ENCODE results near the gene SLC24A4. TPM values are rescaled to one million over a fixed set of nuclear protein-coding genes. Genes with fewer than 3 reads are reported as not detected.

SLC24A4 gene
- polyA plus RNA-seq, 4 donors, result 0.20 to 0.37 (median 0.27) TPM

DNA sequence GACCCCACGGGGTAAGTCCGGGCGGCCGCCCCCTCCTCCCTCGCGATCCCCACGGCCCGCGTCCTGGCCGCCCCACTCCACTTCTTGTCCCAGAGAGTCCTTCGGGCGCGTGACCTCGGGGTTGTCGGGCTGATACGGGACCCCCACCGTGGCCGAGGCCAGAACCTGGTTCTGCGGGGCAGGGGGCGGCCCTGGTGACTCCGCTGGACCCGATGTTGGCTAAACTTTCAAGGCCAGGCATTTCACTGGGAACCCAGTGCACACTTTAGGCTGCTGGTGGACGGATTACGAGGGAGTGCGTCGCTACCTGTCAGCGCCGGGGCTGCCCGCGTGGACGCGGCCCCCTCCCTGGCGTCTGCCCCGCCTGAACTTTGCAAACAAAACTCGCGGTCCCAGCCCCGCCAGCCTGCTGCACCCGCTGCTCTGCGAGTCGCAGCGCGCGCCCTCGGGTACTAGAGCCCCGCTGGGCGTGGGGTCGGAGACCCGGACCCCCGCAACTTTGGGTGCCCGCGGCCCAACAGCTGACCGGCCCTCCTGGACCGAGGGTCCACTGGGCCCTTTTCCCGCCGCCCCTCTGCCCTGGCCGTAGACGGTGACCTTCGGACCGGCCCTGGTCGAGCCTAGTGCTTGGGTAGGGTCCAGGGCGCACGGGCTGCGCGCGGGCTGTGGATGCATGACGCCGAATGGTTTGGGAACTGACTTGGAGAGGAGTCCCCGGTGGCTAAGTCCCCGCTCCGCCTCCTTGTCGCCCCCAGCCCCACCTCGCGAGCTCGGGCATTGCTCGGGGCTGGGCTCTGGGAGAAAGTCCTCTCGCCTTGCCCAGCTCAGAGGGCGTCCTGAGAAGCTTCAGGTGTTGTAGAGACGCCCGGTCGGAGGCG is 191.2 kb downstream of the SLC24A4 start:
- no peak for DNase-seq (ENCODE audit: low read depth in 4 of 4, low spot score in 2 of 4)

DNA sequence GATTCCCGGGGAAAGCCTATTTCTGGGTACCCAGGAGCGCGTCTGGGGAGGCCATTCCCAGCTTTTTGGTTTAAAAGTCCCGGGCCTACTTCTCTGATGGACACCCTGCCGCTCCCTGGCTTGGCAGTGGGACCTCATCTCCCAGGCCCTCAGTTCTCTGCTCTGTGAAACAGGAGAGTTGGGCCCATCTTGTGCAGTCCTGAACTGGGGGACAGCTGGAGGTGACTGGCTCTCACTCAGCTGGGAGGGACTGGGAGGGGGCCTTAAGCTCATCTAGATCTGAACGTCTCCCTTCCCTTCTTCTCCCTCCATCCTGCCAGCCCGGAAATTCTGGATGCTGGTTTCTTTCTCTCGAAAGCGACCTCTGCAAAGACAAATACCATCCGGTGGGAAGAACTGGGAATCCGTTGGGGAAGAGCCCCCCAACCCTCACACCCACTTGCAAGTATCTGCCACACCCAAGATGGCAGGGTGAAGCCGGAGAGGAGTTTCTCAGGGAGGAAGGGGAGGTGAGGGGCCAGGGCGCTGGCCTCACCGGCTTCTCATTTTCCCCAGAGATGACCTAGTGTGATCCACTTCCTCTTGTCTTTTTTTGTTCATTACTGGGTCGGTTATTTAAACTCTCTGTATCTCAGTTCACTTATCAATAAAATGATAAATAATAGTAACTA is 192.0 kb downstream of the SLC24A4 start:
- no peak for DNase-seq (ENCODE audit: low read depth in 4 of 4, low spot score in 2 of 4)

DNA sequence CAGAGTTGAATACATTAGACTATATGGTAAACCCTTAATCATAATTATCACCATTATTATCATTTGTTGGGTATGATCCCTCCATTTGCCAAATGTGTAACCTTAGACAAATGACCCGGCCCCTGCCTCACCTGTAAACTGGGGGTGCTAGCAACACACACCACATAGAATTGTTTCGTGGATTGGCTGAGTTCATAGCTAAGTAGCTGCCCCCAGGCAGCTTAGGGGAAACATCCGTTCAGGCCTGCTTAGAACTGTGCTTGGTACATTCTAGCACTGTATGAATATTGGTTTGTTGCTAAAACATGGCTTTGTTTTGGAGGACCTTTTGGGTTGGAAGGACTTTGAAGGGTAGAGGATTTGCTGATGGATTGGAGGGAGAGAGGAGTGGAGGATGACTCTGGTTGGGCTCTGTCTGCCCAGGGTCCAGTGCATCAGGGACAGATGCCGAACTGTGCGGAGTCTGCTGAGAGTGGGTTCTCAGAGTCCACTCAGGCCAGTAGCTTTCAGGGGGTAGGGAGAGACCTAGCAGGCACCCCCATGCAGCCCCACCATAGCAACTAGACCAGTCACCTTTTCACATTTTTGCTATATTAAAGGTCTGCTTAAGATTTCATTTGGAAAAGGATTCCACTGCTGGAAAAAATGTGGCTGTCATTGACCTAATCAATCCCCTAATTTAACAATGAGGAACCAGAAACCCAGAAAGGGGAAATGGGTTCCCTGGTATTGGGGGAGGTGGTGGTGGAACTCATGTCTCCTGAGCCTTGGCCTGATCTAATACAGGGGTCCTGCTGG is 192.8 kb downstream of the SLC24A4 start:
- DNase-seq (ENCODE audit: low read depth in 4 of 4, low spot score in 2 of 4), result no peak

DNA sequence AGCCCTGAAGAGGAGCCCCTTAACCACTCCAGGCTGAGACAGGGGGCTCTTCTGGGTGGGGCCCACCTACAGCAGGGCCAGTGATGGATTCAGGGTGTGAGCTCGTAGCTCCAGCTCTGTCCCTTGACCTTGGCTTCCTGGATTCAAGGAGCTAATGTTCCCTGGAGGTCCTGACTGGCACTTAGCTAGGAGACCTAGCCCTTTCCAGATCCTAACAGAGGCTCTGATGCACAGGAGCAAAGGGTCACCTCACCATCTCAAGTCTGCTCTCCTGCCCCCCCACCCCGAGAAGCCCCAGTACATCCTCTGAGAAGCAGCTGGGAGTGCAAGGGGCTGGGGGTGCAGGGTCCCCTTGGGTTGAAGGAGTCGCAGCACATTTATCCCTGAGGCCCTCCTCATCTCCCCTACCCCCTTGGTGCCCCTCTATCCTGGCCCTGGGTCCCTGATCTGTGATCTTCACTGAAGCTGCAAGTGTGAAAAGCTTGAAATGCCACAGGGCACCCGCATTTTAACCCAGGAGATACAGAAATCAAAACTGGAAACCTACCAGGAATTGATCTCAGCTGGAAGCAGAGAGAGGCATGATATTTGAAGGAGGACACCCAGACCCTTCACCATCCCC is 193.5 kb downstream of the SLC24A4 start:
- no peak for DNase-seq (ENCODE audit: low read depth in 4 of 4, low spot score in 2 of 4)

DNA sequence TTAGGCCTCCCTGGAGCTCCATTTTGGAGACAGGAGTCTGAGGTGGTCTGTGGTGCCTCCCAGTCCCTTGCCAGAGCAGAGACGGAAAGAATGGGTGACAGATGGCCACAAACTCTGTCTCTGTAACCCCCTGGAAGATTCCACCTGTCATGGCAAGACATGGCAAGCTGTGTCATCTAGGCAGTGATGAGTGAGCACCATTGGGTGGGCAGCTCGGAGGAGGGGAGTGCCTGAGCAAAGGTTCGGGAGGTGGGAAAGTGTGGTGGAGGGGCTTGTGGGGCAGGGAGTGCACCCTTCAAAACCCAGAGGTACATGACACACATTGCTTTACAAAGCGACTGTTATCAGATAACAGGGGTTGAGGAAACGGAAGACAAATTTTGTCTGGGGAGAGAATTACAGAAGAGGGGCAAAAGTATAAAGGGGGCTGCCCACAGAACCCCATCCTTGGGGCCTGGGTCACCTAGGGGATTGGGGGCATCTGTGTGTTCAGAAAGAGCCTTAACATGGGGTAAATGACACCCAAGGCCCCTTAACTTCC is 194.1 kb downstream of the SLC24A4 start:
- DNase-seq (ENCODE audit: low read depth in 4 of 4, low spot score in 2 of 4), result no peak

DNA sequence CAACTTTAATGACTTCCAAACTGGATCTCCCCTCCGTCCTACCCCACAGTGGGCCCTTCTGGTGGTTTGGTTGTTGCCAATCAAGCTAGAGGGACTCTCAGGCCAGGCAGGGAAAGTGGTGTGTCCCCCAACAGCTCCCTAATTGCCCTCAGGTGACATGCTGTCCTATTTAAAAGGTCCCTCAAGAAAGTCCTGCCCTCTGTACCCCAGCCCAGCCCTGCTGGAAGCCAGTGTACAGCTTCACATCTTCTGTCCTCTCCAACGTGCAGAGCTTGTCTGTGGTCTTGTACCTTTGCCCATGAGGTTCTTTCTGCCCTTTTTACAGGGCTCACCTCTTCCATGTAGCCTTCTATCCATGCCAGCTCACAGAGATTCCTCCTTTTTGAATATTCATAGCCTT is 194.8 kb downstream of the SLC24A4 start:
- DNase-seq (ENCODE audit: low read depth in 4 of 4, low spot score in 2 of 4), result no peak

DNA sequence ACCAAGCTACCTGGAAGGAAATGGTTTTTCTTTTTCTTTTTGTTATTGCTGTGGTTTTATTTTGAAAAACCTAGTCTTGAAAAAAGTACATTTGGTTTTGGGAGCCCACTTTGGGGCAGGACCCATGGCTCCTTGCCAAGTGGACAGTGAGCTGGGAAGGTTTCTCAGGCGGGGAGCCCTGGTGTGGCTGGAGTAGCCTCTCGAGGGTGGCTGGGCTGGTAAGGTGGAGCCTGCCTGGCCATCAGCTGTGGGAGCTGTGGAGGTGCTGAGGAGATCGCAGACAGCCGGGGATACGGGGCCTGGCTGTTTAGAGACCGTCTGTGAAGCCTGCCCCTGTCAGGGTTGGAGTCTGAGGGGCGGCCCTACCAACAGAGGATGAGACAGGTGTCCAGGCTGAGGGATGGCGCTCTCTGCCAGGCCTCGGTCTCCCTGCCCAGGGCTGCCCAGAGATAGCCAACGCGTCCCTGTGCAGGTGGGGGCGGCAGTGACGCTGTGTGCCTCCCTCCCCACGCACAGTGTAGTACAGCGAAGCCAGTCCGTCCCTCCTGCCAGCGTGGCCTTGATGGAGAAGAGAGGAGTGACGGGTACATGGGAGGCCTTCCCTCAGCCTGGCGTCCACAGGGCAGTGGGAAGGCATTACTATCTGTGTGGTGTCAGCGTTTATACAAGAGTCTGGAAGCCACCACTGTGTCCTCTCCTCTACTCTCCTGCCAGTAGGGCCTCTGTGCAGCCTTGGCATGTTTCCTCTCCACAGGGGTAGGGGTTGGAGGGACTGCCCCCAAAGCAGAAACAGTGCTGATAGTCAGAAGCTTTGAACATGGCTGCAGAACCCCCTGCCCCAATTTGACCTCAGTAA is 196.5 kb downstream of the SLC24A4 start:
- DNase-seq (ENCODE audit: low read depth in 4 of 4, low spot score in 2 of 4), result no peak

DNA sequence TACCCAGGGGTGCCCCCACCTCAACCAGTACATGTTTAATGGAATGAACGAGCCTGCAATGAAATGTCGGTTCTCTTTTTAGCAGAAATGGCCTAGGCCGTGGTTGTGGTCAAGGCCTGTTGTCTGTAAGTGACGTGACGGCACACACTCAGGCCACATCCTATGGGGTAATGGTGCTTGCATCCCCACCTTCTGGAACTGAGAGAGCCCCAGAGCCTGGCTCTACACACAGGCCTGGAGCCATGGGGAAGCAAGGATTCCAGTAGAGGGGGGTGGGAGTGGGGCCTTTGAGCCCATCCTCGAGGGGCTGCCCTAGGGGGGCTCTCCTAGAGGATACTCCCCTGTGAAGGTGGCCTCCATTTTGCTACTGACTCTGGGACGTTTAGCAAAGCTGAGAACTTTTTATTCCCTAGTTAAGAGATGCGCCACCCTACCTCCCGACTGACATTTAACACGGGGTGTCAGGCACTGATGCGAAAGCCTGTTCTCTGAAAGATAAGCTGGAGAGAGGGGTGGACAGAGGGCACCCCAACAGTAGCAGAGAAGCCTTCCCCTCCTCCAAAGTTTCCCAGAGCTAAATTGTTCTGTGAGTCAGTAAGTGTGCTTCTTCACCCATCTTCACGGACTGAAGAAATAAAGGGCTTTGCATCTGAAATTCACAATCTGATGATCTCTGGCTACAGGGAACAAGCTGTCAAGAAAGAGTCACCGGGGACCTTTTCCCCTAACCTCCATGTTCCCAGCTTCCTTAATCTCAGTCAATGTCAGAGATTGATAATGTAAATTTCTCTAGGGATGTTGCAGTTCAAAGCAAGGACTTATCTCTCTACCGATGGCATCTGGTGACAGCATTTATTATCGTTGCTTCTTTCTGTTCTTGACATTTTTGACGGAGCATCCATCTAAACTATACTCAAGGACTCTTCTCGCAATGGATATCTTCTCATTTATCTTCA is 197.4 kb downstream of the SLC24A4 start:
- DNase-seq (ENCODE audit: low read depth in 4 of 4, low spot score in 2 of 4), result no peak

DNA sequence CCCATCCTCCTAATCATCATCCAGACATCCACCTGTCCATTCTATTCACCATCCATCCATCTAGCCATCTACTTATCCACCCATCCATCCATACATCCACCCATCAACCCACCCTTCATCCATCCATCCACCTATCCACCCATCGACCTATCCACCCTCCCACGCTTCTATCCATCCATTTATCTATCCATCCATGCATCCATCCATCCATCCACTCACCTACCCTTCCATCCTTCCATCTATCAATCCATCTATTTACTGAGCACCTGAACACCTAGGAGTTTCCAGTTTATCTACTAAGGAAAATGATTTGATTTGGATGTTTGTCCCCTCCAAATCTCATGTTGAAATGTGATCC is 198.1 kb downstream of the SLC24A4 start:
- no peak for DNase-seq (ENCODE audit: low read depth in 4 of 4, low spot score in 2 of 4)

DNA sequence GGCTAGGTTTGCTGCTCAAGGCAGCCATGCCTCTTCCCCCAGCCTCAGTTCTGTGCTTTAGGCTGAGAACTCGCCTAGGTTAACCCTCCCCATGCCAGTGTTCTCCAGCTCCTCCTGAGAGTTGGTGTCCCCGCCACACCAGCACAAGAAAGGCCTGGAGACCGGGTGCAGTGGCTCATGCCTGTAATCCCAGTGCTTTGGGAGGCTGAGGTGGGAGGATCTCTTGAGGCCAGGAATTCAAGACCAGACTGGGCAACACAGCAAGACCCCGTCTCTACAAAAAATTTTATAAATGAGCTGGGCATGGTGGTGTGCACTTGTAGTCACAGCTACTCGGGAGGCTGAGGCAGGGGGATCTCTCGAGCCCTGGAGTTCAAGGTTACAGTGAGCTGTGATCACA is 200.8 kb downstream of the SLC24A4 start:
- no peak for DNase-seq (ENCODE audit: low read depth in 4 of 4, low spot score in 2 of 4)

DNA sequence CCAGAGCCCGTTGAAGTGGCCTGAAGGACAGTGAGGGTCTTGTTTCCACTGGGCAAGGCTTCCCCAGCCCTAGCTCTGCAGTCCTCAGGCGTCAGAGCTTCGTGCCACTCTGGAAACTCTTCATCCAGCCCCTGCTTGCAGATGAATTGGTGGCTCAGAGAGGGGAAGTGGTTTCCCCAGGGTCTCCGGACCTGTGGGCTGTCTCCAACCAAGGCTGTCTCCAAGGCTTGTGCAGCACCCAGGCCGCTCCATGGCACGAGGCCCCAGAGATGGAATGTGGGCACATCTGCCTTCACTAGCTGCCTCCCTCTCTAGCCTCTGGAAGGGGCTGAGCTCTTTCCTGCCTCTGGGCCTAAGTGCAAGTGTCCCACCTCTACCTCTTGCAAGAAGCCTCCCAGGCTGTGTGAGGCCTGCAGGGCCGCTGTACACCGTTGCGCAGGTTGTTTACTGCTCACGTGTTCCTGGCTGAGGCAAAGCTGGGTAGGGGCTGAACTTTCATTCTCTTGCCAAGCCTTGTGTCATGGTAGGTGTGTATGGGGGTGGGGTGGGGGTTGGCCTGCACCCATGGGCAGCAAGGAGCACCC is 201.7 kb downstream of the SLC24A4 start:
- DNase-seq (ENCODE audit: low read depth in 4 of 4, low spot score in 2 of 4), result no peak

DNA sequence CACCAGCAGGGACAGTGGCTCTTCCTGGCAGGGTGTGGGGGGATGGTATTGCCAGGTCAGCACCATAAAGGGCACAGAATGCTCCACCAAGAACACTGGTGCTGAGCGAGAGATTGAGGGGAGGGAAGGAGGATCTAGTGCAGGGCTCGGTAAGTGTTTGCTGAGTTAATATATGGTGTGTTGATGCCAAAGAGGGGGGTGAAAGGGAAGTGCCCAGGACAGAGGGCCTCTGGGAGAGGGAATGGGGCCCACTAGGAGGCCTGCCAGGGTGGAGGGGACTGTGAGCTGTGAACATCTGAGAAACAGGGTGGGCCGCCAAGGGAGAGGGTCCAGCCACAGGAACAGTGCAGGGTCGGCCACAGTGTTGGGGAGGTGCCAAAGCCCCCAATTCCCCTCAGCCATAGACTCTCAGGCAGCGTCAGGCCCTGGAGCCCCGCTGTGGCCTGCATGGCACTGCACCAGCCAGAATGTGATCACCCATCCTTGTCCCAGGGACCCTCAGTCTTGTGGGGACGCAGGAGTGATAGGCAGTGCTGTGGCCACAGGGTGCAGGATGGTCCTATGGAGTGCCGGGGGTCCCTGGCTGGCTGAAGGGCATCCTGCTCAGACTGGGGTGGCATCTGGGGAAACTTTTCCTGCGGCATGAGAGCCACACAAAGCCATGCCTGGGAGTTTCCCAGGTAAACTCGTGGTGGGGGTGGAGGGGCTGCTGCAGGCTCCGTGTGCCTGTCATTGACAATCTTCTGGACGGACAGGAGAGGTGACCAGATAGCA is 202.5 kb downstream of the SLC24A4 start:
- DNase-seq (ENCODE audit: low read depth in 4 of 4, low spot score in 2 of 4), result no peak

DNA sequence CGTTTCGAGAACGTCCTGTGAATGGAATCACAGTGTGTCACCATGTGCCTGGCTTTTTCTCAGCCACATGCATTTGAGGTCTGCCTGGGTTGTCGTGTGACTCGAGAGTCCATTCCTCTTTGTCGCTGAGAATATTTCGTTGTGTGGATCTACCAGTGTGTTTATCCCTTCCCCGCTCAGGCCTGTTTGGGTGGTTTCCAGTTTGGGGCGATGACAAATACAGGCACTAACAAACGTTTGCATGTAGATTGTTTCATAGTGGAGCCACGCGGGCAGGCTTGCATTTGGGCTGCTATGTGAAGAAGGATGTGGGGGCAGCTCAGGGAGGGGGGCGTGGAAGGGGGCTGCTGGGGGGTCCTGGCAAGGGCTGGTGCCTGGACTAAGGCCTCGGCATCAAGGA is 204.8 kb downstream of the SLC24A4 start:
- no peak for DNase-seq (ENCODE audit: low read depth in 4 of 4, low spot score in 2 of 4)

DNA sequence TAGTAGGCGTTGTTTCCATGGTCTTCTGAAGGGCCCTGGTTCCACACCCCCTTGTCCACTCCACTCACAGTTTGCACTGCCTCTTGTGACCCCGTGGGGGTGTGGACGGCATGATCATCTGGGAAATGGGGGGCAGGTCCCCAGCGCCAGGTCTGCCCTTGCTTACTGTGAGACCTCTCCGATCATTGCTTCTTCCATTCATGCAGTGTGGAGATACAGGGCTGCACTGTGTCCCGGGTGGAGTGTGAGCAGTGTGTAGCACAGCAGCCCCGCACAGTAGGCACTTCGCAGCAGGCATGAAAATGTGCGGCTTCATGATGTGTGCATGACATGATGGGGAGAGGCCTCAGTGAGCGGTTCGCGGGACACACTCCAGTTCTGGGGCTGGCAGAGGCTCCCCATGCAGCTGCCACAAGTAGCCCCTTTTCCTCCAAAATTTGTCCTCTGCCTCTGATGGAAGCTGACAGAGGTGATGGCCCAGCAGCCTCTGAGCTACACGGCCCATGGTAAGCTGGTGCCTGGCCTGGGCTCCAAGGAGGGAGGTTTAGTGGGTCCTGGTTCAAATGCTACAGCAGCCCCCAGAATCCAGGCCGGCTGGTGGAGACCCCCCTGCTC is 205.6 kb downstream of the SLC24A4 start:
- no peak for DNase-seq (ENCODE audit: low read depth in 4 of 4, low spot score in 2 of 4)

DNA sequence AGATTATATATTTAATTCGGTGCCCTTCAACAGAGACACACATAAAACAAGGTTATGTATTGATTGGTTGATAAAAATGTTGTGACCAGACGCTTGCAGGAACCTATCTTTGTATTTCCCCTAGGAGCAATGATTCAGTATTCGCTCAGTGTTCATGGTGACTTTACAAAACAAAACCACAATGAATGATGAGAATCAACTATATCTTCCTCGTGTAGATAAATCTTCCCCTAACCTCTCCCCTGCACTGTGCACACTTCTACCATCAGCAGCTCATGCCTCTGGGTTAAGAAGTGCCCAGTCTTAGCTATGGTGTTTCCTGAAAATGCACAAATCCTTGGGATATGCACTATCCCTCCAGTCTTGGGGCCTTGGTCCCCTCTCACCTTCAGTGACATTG is 206.9 kb downstream of the SLC24A4 start:
- no peak for DNase-seq (ENCODE audit: low read depth in 4 of 4, low spot score in 2 of 4)

DNA sequence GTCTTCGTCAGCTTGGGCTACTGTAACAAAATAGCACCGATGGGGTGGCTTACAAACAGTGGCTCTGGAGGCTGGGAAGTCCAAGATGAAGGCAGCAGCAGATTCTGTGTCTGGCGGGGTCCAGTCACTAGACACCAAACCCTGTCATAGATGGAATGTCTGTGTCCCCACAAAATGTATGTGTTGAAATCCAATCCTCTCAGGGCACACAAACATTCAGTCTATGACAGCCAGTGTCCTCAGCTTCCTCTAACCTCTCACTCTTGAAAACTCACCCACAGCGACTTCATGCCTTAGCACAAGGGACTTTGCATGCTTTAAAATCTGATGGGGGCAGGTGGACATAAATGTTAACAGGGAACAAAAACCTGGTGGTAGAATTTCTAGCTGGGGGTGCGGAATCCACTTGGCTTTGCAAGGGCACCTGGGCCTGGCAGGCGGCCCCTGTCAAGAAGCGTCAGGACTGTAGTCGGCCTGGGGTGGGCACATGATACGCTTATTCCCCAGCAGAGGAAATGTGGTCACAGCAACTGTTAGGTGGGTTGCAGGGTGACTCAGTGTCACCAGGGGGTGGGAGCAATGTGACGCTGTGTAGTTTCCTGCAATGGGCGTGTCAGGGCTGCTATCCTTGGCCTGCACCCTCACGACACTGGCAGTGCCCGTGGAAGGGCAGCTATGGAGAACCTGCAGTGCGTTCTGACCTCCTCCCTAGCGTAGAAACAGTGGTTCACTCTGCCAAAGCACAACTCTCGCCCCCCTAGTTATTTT is 208.3 kb downstream of the SLC24A4 start:
- no peak for DNase-seq (ENCODE audit: low read depth in 4 of 4, low spot score in 2 of 4)
